GM21576 (cell line): ENCODE data around the gene GPR132.

Experiments
- ATAC-seq: cut with Tn5 transposase; IDR thresholded peaks from one replicate; pipeline ENCODE4 v1.9.1; 2021; ENCODE audit warnings: mild to moderate bottlenecking, moderate library complexity; ENCODE audit not compliant: unreplicated experiment

Gene GPR132

GRCh38 chr14:105023144-105023543 is 42.1 kb downstream of the GPR132 start:
- ATAC-seq: no peak

- no peak for ATAC-seq
These were observed 43.0 kb downstream of the GPR132 start for GRCh38 chr14:105022276-105022670.

GRCh38 chr14:105021656-105022275 is 43.5 kb downstream of the GPR132 start:
- no peak for ATAC-seq

GRCh38 chr14:105020815-105021655 is 44.2 kb downstream of the GPR132 start, which contains the start of gene CDCA4:
Gene CDCA4 (minus strand): TSS chr14:105021083. CDS start chr14:105011929, 9,154 bp downstream.
- ATAC-seq: peak; percentile 72

GRCh38 chr14:105019861-105020814 is 45.1 kb downstream of the GPR132 start:
- ATAC-seq: peak; percentile 24

- no peak for ATAC-seq
These were observed 46.8 kb downstream of the GPR132 start for GRCh38 chr14:105018414-105018813.

GRCh38 chr14:105015905-105016304 is 49.3 kb downstream of the GPR132 start:
- no peak for ATAC-seq

GRCh38 chr14:105015242-105015641 is 50.0 kb downstream of the GPR132 start:
- no peak for ATAC-seq

- ATAC-seq: no peak
These were observed 50.6 kb downstream of the GPR132 start for GRCh38 chr14:105014631-105015030.

GRCh38 chr14:105014032-105014431 is 51.2 kb downstream of the GPR132 start:
- ATAC-seq: no peak

- no peak for ATAC-seq
These were observed 52.0 kb downstream of the GPR132 start for GRCh38 chr14:105013150-105013785.

- ATAC-seq: no peak
These were observed 52.9 kb downstream of the GPR132 start for GRCh38 chr14:105012171-105012985.

GRCh38 chr14:105011312-105011990 is 53.8 kb downstream of the GPR132 start:
- no peak for ATAC-seq

GRCh38 chr14:105010891-105011291 is 54.3 kb downstream of the GPR132 start:
- ATAC-seq: no peak

GRCh38 chr14:105010106-105010505 is 55.1 kb downstream of the GPR132 start:
- ATAC-seq: no peak

- ATAC-seq: no peak
These were observed 57.5 kb downstream of the GPR132 start for GRCh38 chr14:105007593-105008264.

- ATAC-seq: no peak
These were observed 58.2 kb downstream of the GPR132 start for GRCh38 chr14:105006831-105007592.
